Right forelimb (tissue), 1 donor: Measurements from ENCODE around the gene RNU11.
"Not testable (repeated sequence)": the region's sequence is repeated elsewhere in the genome, so short reads cannot be mapped to it uniquely, and the experiment has no call there.

Experiments
- DNase-seq: peaks from one replicate; pipeline ENCODE4 v3.0.0-alpha.2; 2018

The RNU11 gene

DNA sequence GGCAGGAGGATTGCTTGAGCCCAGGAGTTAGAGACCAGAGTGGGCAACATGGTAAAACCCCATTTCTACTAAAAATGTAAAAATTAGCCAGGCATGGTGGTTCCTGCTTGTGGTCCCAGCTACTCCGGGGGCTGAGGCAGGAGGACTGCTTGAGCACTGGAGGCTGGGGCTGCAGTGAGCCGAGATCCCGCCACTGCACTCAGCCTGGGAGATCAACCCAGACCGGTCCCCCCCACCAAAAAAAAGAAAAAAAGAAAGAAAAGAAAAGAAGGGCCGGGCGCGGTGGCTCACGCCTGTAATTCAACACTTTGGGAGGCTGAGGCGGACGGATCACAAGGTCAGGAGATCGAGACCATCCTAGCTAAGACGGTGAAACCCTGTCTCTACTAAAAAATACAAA is 18.4 kb downstream of the RNU11 start:
- no peak for DNase-seq

- DNase-seq, result peak; percentile 90
These were observed 20.0 kb downstream of the RNU11 start, which contains the start of gene GMEB1 for GRCh38 chr1:28668191-28668955. Gene GMEB1, plus strand, starts transcription at chr1:28668784. Its CDS starts 14,829 bp downstream, at chr1:28683613.

DNA sequence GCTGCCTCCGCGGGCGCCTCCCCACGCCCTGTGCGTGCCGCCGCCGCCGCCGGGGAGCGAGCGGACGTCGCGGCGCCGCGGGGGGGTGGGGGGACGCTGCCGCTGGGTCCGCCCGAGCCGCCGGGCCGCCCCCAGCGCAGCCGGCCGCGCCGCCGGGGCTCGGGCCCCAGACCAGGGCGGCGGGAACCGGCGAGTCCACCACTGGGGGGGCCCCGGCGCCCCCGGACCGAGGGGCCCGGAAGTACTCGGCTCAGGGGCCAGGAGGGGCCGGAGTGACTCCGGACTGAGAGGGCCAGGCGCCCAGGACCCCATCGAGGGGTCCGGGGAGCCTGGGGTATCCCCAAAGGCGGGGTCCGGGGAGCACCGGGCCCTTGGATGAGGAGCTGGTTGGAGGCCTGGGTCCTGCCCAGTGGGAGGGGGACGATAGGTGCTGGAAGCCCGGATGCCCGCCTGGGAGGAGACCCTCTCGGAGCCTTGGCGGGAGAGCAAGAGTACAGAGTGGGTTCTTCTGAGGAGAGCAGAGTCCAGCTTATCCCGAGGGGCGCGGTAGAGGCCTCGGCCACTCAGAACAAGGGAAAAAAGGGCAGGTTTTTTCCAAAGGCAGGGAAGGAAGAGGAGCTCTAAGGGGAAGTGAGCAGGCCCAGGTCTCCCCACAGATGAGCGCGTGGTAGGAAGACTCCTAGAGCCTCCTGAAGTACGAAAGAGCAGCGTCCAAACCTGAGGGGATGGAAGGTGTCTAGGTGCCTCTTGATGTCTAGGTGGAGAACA is 20.7 kb downstream of the RNU11 start:
- peak; percentile 79 for DNase-seq

DNA sequence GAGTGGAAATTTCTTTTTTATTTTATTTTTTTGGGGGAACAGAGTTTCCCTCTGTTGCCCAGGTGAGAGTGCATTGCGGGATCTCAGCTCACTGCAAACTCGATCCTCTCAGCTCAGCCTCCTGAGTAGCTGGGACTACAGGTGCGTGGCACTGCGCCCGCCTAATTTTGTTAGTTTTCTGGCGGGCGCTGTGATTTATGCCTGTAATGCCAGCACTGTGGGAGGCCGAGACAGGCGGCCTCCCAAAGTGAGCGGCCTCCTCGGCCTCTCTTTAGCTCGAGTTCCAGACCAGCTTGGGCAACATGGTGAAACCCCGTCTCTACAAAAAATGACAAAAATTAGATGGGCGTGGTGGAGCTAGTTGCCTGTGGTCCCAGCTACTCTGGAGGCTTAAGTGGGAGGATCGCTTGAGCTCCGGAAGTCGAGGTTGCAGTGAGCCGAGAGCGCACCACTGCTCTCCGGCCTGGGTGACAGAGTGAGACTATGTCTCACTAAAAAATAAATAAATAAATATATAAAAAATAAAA is 22.9 kb downstream of the RNU11 start:
- no peak for DNase-seq

DNA sequence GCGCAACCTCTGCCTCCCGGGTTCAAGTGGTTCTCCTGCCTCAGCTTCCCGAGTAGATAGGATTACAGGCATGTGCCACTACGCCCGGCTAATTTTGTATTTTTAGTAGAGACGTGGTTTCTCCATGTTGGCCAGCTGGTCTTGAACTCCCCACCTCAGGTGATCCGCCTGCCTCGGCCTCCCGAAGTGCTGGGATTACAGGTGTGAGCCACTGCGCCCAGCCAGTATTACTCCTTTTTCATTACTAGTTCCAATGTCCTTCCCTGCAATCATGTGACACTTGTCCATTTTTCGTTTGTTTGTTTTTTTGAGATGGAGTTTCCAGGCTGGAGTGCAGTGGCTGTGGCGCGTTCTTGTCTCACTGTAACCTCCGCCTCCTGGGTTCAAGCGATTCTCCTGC is 24.6 kb downstream of the RNU11 start:
- DNase-seq, result not testable (repeated sequence)

DNA sequence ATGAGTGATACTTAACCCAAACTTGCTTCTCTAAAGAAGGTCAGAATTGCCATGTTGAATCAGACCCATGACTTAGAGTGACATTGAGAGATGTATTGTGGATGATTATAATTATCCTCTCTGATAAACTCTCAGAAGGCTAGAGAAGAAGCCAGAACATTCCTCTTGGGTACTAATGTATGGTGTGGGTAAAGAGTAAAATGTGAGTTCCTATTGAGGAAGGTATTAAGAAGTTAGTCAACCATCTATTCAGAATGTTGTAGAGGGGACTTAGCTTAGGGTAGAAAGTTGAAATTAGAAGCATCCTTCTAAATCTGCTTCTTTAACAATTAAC is 27.5 kb downstream of the RNU11 start:
- DNase-seq, result no peak

DNA sequence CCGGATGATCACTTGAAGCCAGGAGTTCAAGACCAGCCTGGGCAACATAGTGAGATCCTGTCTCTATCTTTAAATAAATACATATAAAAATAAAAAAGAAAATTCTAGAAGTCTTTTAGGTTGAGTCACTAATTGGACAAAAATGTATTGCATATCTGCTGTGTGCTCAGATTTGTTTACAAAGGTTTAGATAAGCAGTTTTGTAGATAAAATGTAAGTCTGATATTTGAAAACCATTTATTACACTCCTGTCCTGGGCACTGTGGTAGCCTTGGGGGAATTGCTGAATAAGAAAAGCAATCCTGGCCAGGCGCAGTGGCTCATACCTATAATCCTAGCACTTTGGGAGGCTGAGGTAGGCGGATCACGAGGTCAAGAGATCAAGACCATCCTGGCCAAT is 31.8 kb downstream of the RNU11 start:
- DNase-seq, result no peak

GRCh38 chr1:28682840-28683239 is 34.4 kb downstream of the RNU11 start:
- DNase-seq, result no peak

DNA sequence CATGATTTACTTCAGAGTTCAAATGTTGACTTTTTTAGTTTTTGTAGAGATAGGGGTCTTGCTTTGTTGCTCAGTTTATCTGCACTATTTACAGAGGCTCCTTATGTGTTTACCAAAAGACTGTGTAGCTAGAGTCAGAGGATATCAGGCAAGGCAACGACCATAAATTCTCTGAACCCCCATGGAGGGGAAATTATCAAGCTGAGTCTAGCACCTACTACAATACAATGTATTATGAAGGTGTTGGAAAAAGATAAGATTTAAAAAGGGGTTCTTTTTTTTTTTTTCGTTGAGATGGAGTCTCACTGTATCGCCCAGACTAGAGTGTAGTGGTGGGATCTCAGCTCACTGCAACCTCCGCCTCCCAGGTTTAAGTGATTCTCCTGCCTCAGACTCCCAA is 36.5 kb downstream of the RNU11 start:
- DNase-seq, result no peak

GRCh38 chr1:28691627-28692026 is 43.2 kb downstream of the RNU11 start:
- not testable (repeated sequence) for DNase-seq
